NB4 (cell line): ENCODE results near the gene LAG3.

ENCODE experiments used
- POLR2A ChIP-seq: IDR thresholded peaks from 2 replicates; pipeline ENCODE4 v1.6.1; 2011; ENCODE audit warnings: mild to moderate bottlenecking; ENCODE audit not compliant: insufficient read length; ENCODE audit errors: extremely low read depth
- TF ChIP-seq, protein P1 (sequence below): IDR thresholded peaks from one replicate; pipeline ENCODE4 v1.5.1; 2012; ENCODE audit warnings: low read depth, low read length
- TF ChIP-seq, protein P2 (sequence below): IDR thresholded peaks from 2 replicates; pipeline ENCODE4 v1.6.1; 2011; ENCODE audit warnings: low read depth, low read length

DNA sequence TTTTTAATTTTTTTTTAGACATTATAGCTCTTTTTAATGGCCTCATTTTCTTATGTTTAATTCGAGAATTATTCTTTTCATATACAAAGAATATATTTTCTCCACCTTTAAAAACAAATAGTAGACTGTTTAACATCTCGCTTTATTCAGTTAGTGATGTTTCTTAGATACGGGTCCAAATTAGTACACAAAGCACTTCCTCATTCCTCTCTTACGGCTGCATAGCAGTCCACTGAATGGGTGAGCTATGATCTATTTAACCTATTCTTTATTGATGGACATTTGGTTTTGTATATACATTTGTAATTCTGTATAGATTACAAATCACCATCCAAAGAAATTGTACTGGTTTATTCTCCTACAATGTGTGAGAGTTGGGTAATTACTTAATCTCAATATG, 41.0 kb downstream of the LAG3 start:
- TF ChIP-seq, protein P1, sequence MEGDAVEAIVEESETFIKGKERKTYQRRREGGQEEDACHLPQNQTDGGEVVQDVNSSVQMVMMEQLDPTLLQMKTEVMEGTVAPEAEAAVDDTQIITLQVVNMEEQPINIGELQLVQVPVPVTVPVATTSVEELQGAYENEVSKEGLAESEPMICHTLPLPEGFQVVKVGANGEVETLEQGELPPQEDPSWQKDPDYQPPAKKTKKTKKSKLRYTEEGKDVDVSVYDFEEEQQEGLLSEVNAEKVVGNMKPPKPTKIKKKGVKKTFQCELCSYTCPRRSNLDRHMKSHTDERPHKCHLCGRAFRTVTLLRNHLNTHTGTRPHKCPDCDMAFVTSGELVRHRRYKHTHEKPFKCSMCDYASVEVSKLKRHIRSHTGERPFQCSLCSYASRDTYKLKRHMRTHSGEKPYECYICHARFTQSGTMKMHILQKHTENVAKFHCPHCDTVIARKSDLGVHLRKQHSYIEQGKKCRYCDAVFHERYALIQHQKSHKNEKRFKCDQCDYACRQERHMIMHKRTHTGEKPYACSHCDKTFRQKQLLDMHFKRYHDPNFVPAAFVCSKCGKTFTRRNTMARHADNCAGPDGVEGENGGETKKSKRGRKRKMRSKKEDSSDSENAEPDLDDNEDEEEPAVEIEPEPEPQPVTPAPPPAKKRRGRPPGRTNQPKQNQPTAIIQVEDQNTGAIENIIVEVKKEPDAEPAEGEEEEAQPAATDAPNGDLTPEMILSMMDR = no peak
- TF ChIP-seq POLR2A = no peak
- TF ChIP-seq, protein P2, sequence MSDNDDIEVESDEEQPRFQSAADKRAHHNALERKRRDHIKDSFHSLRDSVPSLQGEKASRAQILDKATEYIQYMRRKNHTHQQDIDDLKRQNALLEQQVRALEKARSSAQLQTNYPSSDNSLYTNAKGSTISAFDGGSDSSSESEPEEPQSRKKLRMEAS = no peak
